Coronary artery (tissue), 2 donors: ENCODE data around the gene CHL1.

ENCODE experiments used
- DNase-seq: peaks from one replicate; pipeline ENCODE4 v3.0.0-alpha.2; 2017; ENCODE audit warnings: low spot score
- H3K27ac ChIP-seq, 2 donors: fragments of 200-600 bp; sonication (generic); one replicate each; pipeline ENCODE4 v1.5.1; 2016 to 2019
- H3K4me3 ChIP-seq: fragments of 200-600 bp; sonication (generic); 2 replicates; pipeline ENCODE4 v1.5.1; 2016; ENCODE audit warnings: mild to moderate bottlenecking, moderate library complexity
- CTCF ChIP-seq: fragments of 200-600 bp; sonication (generic); IDR thresholded peaks from one replicate; pipeline ENCODE4 v1.5.1; 2019; ENCODE audit warnings: antibody characterized with exemption

CHL1 gene

DNA sequence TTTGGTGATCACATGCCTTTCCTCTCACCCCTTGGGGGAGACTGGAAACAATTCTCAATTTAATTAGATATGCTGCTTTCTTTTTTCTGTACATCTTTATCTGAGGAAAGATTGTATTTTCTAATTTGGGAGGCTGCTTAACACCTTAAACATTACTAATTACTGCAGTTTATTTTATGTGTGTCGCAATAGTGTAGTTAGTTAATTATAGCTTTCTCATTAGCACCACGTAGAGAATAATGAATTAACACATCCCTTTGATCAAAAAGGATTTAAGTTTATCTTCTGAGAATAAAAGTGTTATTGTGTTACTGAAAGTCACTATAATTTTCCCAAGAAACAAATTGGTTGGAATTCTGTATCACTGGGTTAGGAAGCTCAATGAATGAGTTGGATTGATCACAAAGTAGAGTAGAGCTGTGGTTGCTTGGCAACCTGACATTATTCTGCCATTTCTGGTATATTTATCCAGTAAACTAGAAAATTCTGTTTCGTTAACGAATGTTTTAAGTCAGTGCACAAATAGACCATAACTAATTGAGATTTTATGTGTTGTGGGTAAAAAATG, 4.3 kb downstream of the CHL1 start:
- TF ChIP-seq CTCF = no peak
- Histone ChIP-seq H3K27ac (no peak overlapping the region), H3K4me3 (no peak overlapping the region)
- DNase-seq = no peak

GRCh38 chr3:204102-204501, 7.5 kb downstream of the CHL1 start:
- Histone ChIP-seq H3K27ac (no peak overlapping the region), H3K4me3 (no peak overlapping the region)
- no peak for DNase-seq
- TF ChIP-seq CTCF = no peak

DNA sequence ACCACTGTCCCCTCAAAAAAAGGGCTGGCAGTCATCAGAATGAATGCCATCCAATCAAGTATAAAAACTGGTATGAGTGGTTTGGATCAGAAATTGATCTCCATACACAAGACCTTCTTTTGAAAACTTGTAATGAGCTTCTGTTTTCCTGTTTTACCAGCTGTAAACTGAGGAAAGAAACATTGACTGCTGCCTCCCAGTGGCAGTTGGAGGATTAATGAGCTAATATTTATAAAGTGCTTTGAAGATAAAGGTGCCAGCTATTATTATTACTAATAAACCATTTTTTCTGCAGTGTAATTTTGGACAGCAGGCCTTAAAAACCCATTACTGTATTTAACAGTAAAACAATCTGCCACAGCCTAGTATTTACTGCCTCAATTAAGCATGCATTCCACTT, 11.4 kb downstream of the CHL1 start:
- no peak overlapping the region for H3K27ac ChIP-seq
- DNase-seq = no peak
- no peak overlapping the region for H3K4me3 ChIP-seq
- no peak for TF ChIP-seq CTCF

GRCh38 chr3:210669-211068, 14.1 kb downstream of the CHL1 start:
- Histone ChIP-seq H3K27ac (no peak overlapping the region), H3K4me3 (no peak overlapping the region)
- no peak for DNase-seq
- no peak for TF ChIP-seq CTCF

- no peak overlapping the region for H3K27ac ChIP-seq
- TF ChIP-seq CTCF = no peak
- no peak for DNase-seq
- H3K4me3 ChIP-seq = no peak overlapping the region
Measured at GRCh38 chr3:212432-212831, 15.9 kb downstream of the CHL1 start.

GRCh38 chr3:217099-217813, 20.7 kb downstream of the CHL1 start:
- no peak overlapping the region for H3K4me3 ChIP-seq
- H3K27ac ChIP-seq = no peak overlapping the region
- no peak for TF ChIP-seq CTCF
- DNase-seq = no peak

GRCh38 chr3:217948-218347, 21.4 kb downstream of the CHL1 start:
- Histone ChIP-seq H3K27ac (no peak overlapping the region), H3K4me3 (no peak overlapping the region)
- DNase-seq = no peak
- no peak for TF ChIP-seq CTCF
